Motor neuron (in vitro differentiated cells): ENCODE measurements around the gene CHD5. TPM values are rescaled to one million over a fixed set of nuclear protein-coding genes. Genes with fewer than 3 reads are reported as not detected.

Source experiments
- ATAC-seq, 8 experiments: fragments of 200-7000 bp; cut with Tn5 transposase; replicated peaks in 6 of 8; 2 replicates each; pipeline ENCODE4 v1.8.0; 2021; ENCODE audit warnings: mild to moderate bottlenecking in 8 of 8, moderate library complexity in 8 of 8
- H3K27ac ChIP-seq, 2 donors: fragments of 250-450 bp; sonication (Bioruptor Pico); 2 replicates each; pipeline ENCODE4 v1.9.0; 2021; ENCODE audit warnings: antibody characterized with exemption in 2 of 2, mild to moderate bottlenecking in 2 of 2, moderate library complexity in 1 of 2
- H3K4me1 ChIP-seq, 2 donors: fragments of 250-450 bp; sonication (Bioruptor Pico); replicated peaks in 1 of 2; 2 replicates each; pipeline ENCODE4 v1.6.1; 2021; ENCODE audit warnings: antibody characterized with exemption in 2 of 2, mild to moderate bottlenecking in 2 of 2, moderate library complexity in 1 of 2
- H3K4me3 ChIP-seq, 5 donors: fragments of 250-450 bp; sonication (Bioruptor Pico); 2 replicates each; pipeline ENCODE4 v1.9.0; 2021; ENCODE audit warnings: antibody characterized with exemption in 5 of 5, mild to moderate bottlenecking in 5 of 5, moderate library complexity in 4 of 5
- WGBS, 10 experiments: fragments of 450-650 bp; shearing (Covaris generic); methylation state at CpG; one replicate each; pipeline ENCODE4 v1.0.0; 2022; 5-methylcytosine and 5-hydroxymethylcytosine counted together
- in situ Hi-C, 9 experiments: fragments of 400-800 bp; cut with MboI; loops; one replicate each; pipeline ENCODE4 v1.15.0; 2021; ENCODE audit warnings: low sequenced_read_pairs in 9 of 9, low pct_unique_long_range_greater_than_20kb in 2 of 9; ENCODE audit not compliant: unreplicated experiment in 9 of 9
- total RNA-seq, 8 experiments: library from RNA; unstranded; fragments of 300-600 nt; gene quantifications; 2 replicates each; pipeline versions ENCODE4 v1.2.3 to v1.2.4, GENCODE V29; 2022

Gene CHD5
- total RNA-seq, 8 experiments from 2014 or later = 0.15 to 18.4 (median 0.63) TPM

DNA sequence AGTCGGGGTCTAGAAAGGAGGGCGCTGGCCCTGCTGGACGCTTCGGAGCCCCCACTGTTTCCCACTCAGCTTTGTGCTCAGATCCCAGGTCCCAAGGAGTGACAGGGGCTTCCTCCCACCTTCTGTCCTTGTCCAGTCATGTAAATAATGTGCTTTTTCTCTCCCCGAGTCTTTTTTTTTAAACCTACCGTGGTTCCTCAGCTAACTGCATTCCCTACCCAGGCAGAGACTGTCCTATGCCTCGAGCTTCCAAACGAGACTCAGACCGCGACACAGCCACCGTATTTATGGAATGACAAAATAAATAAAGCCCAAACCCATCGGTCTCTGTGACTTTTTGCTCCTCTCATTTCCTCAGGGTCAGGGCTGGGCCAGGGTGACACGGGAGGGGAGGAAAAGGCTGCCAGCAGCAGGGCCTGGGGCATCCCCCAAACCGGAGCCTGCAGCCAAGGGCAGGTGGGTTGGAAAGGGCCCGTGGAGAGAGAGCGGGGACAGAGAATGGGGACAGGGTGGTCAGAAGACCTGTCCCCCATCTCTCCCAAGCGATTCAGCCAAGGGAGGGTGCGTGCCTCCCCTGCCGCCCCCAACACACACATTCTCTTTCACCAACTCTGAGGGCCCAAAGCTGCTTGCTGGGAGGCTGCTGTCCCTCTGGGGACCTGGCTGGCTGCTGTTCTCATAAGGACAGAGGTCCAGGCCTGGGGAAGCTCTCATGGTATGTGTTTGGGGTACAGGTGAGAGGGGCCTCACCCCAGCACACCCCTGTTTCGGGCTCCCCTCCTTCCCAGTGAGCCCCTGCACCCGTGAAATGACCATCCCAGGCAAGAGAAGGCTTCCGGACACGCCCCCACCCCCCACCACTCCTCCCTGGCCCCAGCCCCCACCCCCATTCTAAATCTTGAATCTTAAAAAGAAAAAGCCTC is 79.0 kb downstream of the CHD5 start:
- 0 to 100% (median 40%) methylated on average over 1 to 12 of the region's 23 CpGs; no CpG with 5 or more reads in 1 of the 10 experiments for WGBS, 10 experiments
- H3K27ac ChIP-seq = no peak overlapping the region
- H3K4me3 ChIP-seq = no peak overlapping the region
- H3K4me1 ChIP-seq = peaks cover 12 to 18% of the 10 kb centered on the region in 2 donors
- ATAC-seq = peak in 5 of 8 experiments; percentile 27 to 58 (median 49)
- in situ Hi-C loops = no loop called here

DNA sequence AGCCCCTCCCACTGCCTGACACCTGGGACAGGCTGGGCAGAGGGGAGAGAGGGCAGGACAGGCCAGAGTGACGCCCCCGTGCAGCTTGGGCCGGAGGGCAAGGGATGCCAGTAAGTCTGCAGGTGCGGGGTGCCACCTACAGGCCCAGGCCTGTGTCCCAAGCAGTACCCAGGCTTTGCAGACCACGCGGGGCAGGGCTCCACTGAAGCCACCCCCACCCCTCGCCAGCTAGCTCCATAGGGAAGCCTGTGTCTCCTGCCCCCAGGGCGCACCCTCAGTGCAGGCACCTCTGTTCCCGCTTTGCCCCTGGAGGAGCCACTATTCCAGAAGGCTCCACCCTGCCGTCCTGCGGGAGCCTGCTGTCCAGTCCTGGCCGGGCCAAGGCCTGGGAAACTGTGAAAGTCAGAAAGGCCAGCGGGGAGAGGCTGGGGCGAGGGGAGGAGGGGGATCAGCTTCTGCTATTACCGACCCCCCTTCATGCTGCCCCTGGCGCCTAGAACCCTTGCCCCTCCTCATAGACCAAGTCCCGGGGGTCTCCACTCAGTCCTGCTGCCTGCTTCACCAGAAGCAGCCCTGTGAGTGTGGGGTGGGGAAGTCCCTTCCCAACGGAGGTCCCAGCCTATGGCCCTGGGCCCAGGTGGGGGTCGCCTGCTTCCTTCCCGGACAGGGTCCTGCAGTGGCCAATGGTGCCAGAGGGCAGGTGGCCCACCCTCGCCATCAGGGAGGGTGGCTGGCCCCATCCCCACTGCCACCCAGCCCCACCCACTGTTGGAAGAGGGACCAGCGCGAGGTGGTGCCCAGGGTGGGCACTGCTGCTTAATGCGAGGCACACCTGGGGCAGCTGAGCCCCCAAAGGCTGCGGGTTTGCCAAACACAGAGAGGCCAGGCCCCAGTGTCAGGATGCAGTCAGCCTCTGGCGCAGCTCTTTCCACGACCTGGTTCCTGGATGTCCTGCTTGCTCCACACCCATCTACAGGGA is 80.0 kb downstream of the CHD5 start:
- WGBS, 10 experiments = 74 to 100% (median 80%) methylated on average over 1 to 8 of the region's 27 CpGs; no CpG with 5 or more reads in 7 of the 10 experiments
- Histone ChIP-seq H3K27ac (no peak overlapping the region), H3K4me3 (no peak overlapping the region), H3K4me1 (peaks cover 12 to 18% of the 10 kb centered on the region in 2 donors)
- ATAC-seq = peak in 6 of 8 experiments; percentile 6 to 42 (median 24)
- in situ Hi-C loops = no loop called here

DNA sequence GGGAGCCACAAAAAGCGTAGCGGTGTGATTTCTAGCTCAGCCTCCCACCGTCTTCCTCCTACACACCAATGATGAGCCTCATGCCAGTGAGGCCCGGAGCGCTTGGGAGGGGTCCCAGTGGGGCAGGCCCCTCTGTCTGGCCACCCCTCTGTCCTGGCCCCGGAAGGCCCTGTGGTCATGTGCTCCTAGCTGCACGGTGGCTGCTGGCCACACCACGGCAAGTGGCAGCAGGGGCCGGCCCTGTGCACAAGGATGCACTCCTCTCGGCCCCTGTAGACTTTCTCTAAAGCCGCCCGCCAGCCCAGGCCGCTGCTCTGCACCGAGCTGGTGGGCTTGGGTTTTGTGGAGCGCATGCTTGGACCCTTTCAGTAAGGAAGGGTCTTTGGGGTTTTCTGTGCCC is 80.8 kb downstream of the CHD5 start:
- 91 to 100% methylated on average over 1 to 9 of the region's 15 CpGs; no CpG with 5 or more reads in 8 of the 10 experiments for WGBS, 10 experiments
- in situ Hi-C loops = no loop called here
- H3K4me3 ChIP-seq = no peak overlapping the region
- no peak overlapping the region for H3K27ac ChIP-seq
- peaks cover 12 to 18% of the 10 kb centered on the region in 2 donors for H3K4me1 ChIP-seq
- ATAC-seq = no peak

DNA sequence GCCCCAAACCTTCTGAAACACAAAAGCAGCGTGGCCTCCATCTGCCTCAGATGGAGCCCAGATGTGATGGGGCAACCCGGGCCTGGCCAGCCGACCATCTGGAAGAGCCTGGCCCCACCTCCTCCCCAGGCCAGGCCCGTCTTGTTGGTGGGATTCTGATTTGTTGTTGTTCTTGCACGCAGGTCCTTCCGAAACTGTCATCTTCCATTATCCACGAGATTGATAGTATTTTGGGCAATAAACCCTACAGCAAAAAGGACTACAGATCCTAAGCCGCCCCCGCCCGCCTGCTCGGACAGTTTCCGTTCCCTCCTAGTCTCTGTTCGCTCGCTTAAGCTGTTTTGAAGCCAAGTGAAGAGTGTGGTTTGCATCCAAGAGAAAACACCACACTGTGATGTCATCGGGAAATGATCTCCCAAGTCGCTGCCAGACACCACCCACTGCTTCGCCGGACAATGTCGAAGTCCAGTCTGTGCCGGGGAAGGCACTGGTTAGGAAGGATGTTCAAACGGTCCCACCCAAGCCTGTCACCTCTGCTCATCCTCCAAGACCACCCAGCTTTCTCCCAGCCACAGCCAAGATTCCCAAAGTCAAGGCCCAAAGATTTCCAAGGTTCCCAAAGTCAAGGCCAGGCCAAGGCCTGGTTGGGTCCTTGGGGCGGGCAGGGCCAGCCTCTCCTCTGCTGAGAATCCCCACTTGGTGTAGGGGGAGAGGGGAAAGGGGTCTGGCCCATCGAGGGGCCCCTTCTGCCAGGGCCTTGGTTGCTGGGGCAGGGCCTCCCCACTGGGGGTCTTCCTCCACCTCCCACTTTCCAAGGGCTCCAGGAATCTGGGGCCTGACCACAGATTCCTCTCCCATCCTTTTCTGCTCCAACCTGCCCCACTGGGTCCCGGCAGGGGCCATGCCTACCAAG is 81.6 kb downstream of the CHD5 start:
- no peak overlapping the region for H3K4me3 ChIP-seq
- WGBS, 10 experiments = 0 to 94% (median 83%) methylated on average over 1 to 22 of the region's 24 CpGs; no CpG with 5 or more reads in 1 of the 10 experiments
- ATAC-seq = peak in 3 of 8 experiments; percentile 72 to 80 (median 75)
- H3K27ac ChIP-seq = no peak overlapping the region
- H3K4me1 ChIP-seq = peaks cover 12 to 18% of the 10 kb centered on the region in 2 donors
- in situ Hi-C loops = no loop called here

- ATAC-seq = peak in 3 of 8 experiments; percentile 39 to 76 (median 69)
- Histone ChIP-seq H3K4me3 (no peak overlapping the region), H3K4me1 (peaks cover 18 to 19% of the 10 kb centered on the region in 2 donors), H3K27ac (no peak overlapping the region)
- in situ Hi-C loops = no loop called here
- 79 to 93% (median 84%) methylated on average over 3 to 11 of the region's 17 CpGs; no CpG with 5 or more reads in 6 of the 10 experiments for WGBS, 10 experiments
Observed at GRCh38 chr1:6097824-6098223, 82.3 kb downstream of the CHD5 start.

DNA sequence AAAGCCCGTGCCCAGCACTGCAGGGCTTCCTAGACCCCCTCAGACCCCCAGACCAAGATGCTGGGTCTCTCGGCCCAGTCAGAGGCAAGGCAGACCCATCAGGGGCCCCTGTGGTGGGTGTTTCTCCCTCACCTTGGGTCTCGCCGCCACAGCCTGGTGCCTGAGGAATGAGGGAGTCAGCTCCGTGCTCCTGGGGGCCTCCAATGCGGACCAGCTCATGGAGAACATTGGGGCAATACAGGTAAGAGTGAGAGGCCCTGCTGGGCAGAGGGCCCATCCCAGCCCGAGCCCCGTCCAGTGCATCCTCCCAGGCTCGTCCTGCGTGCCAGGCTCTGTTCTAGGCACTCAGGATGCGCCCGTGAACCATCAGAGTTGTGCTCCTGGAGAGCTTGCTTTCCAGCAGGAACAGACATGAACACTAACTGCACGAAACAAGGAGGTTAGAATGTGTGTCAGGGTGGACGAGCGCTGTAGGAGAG is 83.0 kb downstream of the CHD5 start:
- ATAC-seq = no peak
- H3K4me3 ChIP-seq = no peak overlapping the region
- in situ Hi-C loops = no loop called here
- H3K27ac ChIP-seq = no peak overlapping the region
- WGBS, 10 experiments = 78 to 100% (median 93%) methylated on average over 2 to 6 of the region's 15 CpGs; no CpG with 5 or more reads in 4 of the 10 experiments
- H3K4me1 ChIP-seq = peaks cover 21 to 26% of the 10 kb centered on the region in 2 donors

DNA sequence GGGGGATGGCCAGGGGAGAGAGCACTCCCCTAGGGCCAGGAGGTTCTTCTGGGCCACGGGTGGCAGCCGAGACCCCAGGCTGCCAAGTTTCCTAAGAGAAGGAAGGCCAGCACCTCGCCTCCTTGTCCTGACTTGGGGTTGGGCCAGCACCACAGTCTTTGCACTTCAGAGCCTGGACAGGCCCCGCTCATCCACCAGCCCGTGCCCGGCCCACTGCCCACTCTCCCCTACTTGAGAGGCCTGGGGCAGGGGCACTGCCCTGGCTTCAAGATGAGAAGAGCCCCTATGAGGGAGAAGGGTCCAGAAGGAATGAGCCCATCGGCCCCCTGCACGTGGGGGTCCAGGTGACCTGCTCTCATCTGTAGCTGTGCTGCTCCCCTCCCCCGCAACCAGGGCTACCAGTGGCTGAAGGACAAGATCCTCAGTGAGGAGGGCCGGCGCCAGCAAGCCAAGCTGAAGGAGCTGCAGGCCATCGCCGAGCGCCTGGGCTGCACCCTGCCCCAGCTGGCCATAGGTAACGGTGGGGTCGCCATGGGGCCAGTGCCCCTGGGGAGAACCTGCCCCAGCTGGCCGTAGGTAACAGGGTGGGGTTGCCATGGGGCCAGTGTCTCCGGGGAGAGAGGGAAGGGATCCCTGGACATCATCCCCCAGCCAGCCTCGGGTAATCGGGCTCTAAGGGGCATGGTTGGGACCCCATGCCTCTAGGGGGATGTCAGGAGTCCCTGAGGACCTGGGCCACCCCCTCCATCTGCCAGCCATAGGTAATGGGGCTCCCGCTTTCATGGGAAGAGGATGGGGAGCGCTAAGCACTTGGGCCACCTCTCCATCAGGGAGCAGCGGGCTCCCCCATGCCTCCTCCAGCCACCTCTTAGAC is 83.6 kb downstream of the CHD5 start:
- no peak overlapping the region for H3K4me3 ChIP-seq
- 84 to 100% (median 94%) methylated on average over 3 to 11 of the region's 23 CpGs; no CpG with 5 or more reads in 5 of the 10 experiments for WGBS, 10 experiments
- no peak for ATAC-seq
- in situ Hi-C loops = no loop called here
- no peak overlapping the region for H3K27ac ChIP-seq
- peaks cover 28% of the 10 kb centered on the region in 2 donors for H3K4me1 ChIP-seq

DNA sequence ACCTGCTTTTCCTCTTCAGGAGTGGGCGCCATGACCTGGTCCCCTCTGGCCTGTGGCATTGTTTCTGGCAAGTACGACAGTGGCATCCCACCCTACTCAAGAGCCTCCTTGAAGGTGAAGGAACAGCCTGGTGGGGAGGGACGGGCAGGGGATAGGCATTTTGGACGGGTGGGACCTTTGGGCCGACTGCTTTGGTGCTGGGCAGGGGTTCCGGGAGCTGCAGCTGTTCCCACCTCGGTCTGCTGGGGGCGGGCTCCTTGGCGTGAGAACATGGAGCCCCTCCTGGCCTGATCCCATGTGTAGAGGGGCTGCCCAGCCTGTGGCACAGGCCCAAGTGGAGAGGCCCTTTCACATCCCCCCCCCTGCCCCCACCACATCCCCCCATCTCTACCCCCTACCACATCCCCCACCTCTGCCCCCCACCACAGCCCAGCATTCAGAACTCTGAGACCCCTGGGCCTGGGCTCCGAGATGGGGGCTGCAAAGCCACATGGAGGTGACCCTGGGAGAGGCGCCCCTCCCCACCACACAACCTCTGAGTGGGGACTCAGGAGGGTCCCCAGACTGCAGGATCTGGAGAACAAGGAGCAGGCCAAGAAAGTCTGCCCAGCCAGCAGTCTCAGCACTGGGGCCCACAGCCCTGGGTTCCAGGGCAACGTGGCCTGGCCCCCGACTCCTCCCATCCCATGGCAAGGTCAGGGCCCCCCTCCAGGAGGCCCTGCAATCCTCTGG is 84.4 kb downstream of the CHD5 start:
- in situ Hi-C loops = no loop called here
- H3K27ac ChIP-seq = no peak overlapping the region
- H3K4me1 ChIP-seq = peaks cover 26 to 28% of the 10 kb centered on the region in 2 donors
- no peak overlapping the region for H3K4me3 ChIP-seq
- WGBS, 10 experiments = 90 to 100% methylated on average over 1 to 2 of the region's 13 CpGs; no CpG with 5 or more reads in 8 of the 10 experiments
- ATAC-seq = no peak

- Histone ChIP-seq H3K4me1 (peaks cover 27 to 31% of the 10 kb centered on the region in 2 donors), H3K27ac (no peak overlapping the region), H3K4me3 (no peak overlapping the region)
- 70 to 100% (median 90%) methylated on average over 1 to 5 of the region's 21 CpGs; no CpG with 5 or more reads in 5 of the 10 experiments for WGBS, 10 experiments
- peak in 1 of 8 experiments; percentile 49 for ATAC-seq
- in situ Hi-C loops = no loop called here
Observed at GRCh38 chr1:6094801-6095505, 85.2 kb downstream of the CHD5 start.

GRCh38 chr1:6094246-6094645 is 85.9 kb downstream of the CHD5 start:
- in situ Hi-C loops = no loop called here
- H3K4me1 ChIP-seq = peaks cover 27 to 35% of the 10 kb centered on the region in 2 donors
- no peak overlapping the region for H3K4me3 ChIP-seq
- no peak overlapping the region for H3K27ac ChIP-seq
- ATAC-seq = no peak
- WGBS, 10 experiments = 80 to 100% (median 88%) methylated on average over 2 to 13 of the region's 19 CpGs; no CpG with 5 or more reads in 4 of the 10 experiments
